ENCODE data around the gene GRIK4.

GRIK4 gene

DNA sequence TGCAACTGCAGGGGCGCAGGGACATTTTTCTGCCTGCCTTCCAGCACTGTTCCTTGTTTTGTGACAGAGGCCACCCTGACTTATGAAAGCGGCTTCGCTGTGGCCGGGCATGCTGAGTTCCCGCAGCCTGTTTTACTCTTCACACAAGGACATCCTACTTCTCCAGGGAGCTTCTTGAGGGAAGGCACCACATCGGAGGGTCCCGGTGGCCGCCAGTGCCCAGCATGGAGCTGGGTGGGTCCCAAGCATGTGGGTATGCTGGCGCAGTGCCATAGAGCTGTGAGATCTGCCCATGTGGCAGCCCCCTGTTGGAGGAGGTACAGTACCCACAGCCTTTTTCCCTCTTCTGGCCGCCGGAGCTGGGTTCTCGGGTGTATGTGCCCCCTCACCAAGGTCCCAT, 136.1 kb downstream of the GRIK4 start:
- no peak for TF ChIP-seq Cebpa-rat (IDR thresholded peaks at IDR 0.05)
- H3K4me3 ChIP-seq = no peak overlapping the region
- no peaks in the 10 kb centered on the region for H3K27me3 ChIP-seq
- no peaks in the 10 kb centered on the region for H3K9me3 ChIP-seq (replicated peaks in 1 of 11)
- no peak overlapping the region for H3K9ac ChIP-seq
- peaks cover 0 to 5% (median 0%) of the 10 kb centered on the region in 11 experiments; a peak in 3 of 22 replicates for H4K20me1 ChIP-seq
- H3K27ac ChIP-seq = no peak overlapping the region
- no peaks in the 10 kb centered on the region for H3K36me3 ChIP-seq
- no peak overlapping the region for H3K4me2 ChIP-seq
- H3K4me1 ChIP-seq = peaks cover 0 to 7% (median 0%) of the 10 kb centered on the region in 10 experiments; a peak in 2 of 20 replicates

DNA sequence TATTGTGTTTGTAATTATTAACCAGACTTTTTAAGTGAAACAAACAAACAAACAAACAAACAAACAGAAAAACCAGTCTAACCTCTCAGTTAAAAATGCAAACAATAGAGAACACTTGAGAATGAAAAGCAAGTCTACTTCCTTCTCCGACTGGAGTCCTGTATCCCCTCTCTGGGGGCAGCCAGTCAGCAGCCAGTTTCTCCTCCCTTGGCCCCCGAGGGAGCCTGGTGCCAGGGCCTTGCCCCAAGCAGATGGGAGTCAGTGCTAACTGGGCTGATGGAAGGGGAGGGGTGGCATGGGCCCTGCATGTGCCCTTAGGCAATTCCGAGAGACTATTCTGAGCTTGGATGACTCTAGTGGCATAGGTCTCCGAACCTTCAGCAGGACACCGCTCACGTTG, 137.2 kb downstream of the GRIK4 start:
- Histone ChIP-seq H3K4me2 (no peak overlapping the region), H3K4me1 (peaks cover 0 to 7% (median 0%) of the 10 kb centered on the region in 10 experiments; a peak in 2 of 20 replicates), H3K36me3 (no peaks in the 10 kb centered on the region), H4K20me1 (peaks cover 0 to 5% (median 0%) of the 10 kb centered on the region in 11 experiments; a peak in 4 of 22 replicates), H3K4me3 (no peak overlapping the region), H3K27ac (no peak overlapping the region), H3K27me3 (no peaks in the 10 kb centered on the region), H3K9me3 (replicated peaks in 1 of 11) (no peaks in the 10 kb centered on the region), H3K9ac (no peak overlapping the region)
- no peak for TF ChIP-seq Cebpa-rat (IDR thresholded peaks at IDR 0.05)

GRCh38 chr11:120649316-120649715, 137.8 kb downstream of the GRIK4 start:
- no peaks in the 10 kb centered on the region for H3K27me3 ChIP-seq

GRCh38 chr11:120651396-120651795, 139.8 kb downstream of the GRIK4 start:
- Histone ChIP-seq H3K27ac (no peak overlapping the region), H4K20me1 (peaks cover 0 to 5% (median 0%) of the 10 kb centered on the region in 11 experiments; a peak in 4 of 22 replicates), H3K36me3 (no peaks in the 10 kb centered on the region), H3K4me2 (no peak overlapping the region), H3K4me3 (no peak overlapping the region), H3K4me1 (peaks cover 0 to 7% (median 0%) of the 10 kb centered on the region in 10 experiments; a peak in 2 of 20 replicates), H3K9me3 (replicated peaks in 1 of 11) (no peaks in the 10 kb centered on the region), H3K9ac (no peak overlapping the region), H3K27me3 (no peaks in the 10 kb centered on the region)
- TF ChIP-seq Cebpa-rat (IDR thresholded peaks at IDR 0.05) = no peak

More at GRCh38 chr11:120649316-120649715, 137.8 kb downstream of the GRIK4 start:
- Histone ChIP-seq H3K27ac (no peak overlapping the region), H4K20me1 (peaks cover 0 to 5% (median 0%) of the 10 kb centered on the region in 11 experiments; a peak in 4 of 22 replicates), H3K36me3 (no peaks in the 10 kb centered on the region), H3K9ac (no peak overlapping the region), H3K4me3 (no peak overlapping the region), H3K4me2 (no peak overlapping the region), H3K9me3 (replicated peaks in 1 of 11) (no peaks in the 10 kb centered on the region), H3K4me1 (peaks cover 0 to 7% (median 0%) of the 10 kb centered on the region in 10 experiments; a peak in 2 of 20 replicates)
- TF ChIP-seq Cebpa-rat (IDR thresholded peaks at IDR 0.05) = no peak

DNA sequence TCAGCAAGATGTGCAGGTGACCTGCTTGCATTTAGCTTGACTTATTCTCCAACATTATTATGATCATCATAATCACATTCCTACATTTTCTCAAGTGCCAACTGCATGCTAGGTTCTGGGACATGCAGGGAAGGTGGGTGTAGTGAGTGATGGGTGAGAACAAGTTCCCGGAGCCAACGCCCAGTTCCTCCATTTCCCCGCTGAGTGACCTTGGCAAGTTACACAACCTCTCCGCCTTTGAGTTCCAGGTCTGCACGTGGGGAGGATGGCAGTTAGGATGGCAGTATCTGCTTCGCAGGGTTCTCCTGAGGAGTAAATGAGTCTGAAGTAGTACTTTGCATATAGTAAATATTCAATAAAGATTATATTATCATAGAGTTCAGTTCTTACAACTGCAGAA, 140.3 kb downstream of the GRIK4 start:
- Histone ChIP-seq H3K27ac (no peak overlapping the region), H3K4me1 (peaks cover 0 to 7% (median 0%) of the 10 kb centered on the region in 10 experiments; a peak in 2 of 20 replicates), H3K4me2 (no peak overlapping the region), H4K20me1 (peaks cover 0 to 5% (median 0%) of the 10 kb centered on the region in 11 experiments; a peak in 4 of 22 replicates), H3K4me3 (no peak overlapping the region), H3K27me3 (no peaks in the 10 kb centered on the region), H3K9ac (no peak overlapping the region), H3K9me3 (replicated peaks in 1 of 11) (no peaks in the 10 kb centered on the region), H3K36me3 (no peaks in the 10 kb centered on the region)
- no peak for TF ChIP-seq Cebpa-rat (IDR thresholded peaks at IDR 0.05)

GRCh38 chr11:120652705-120653335, 141.3 kb downstream of the GRIK4 start:
- Histone ChIP-seq H4K20me1 (peaks cover 0 to 4% (median 0%) of the 10 kb centered on the region in 11 experiments; a peak in 4 of 22 replicates), H3K4me1 (peaks cover 0 to 7% (median 2%) of the 10 kb centered on the region in 10 experiments; a peak in 4 of 20 replicates), H3K27ac (no peak overlapping the region), H3K27me3 (no peaks in the 10 kb centered on the region), H3K4me2 (no peak overlapping the region), H3K9ac (no peak overlapping the region), H3K4me3 (no peak overlapping the region), H3K9me3 (replicated peaks in 1 of 11) (no peaks in the 10 kb centered on the region), H3K36me3 (no peaks in the 10 kb centered on the region)
- TF ChIP-seq Cebpa-rat (IDR thresholded peaks at IDR 0.05) = no peak

- H3K27ac ChIP-seq = no peak overlapping the region
- no peaks in the 10 kb centered on the region for H3K27me3 ChIP-seq
- peaks cover 0 to 19% (median 2%) of the 10 kb centered on the region in 10 experiments; a peak in 5 of 20 replicates for H3K4me1 ChIP-seq
- peaks cover 0 to 7% (median 0%) of the 10 kb centered on the region in 11 experiments; a peak in 2 of 22 replicates for H4K20me1 ChIP-seq
- no peak overlapping the region for H3K4me3 ChIP-seq
- no peaks in the 10 kb centered on the region for H3K36me3 ChIP-seq
- no peak overlapping the region for H3K9ac ChIP-seq
- H3K9me3 ChIP-seq (replicated peaks in 1 of 11) = no peaks in the 10 kb centered on the region
- TF ChIP-seq Cebpa-rat (IDR thresholded peaks at IDR 0.05) = no peak
- H3K4me2 ChIP-seq = no peak overlapping the region
Observed at GRCh38 chr11:120655589-120655988, 144.0 kb downstream of the GRIK4 start.

GRCh38 chr11:120657306-120658070, 145.9 kb downstream of the GRIK4 start:
- peaks cover 0 to 19% (median 2%) of the 10 kb centered on the region in 10 experiments; a peak in 5 of 20 replicates for H3K4me1 ChIP-seq
- H3K27me3 ChIP-seq = no peaks in the 10 kb centered on the region
- TF ChIP-seq Cebpa-rat (IDR thresholded peaks at IDR 0.05) = no peak
- H3K4me2 ChIP-seq = 0 out of 22 replicates have a peak overlapping the region, but pooled peaks of 1 of the 11 experiments have one; percentile 26
- no peak overlapping the region for H3K27ac ChIP-seq
- H3K9ac ChIP-seq = no peak overlapping the region
- no peaks in the 10 kb centered on the region for H3K36me3 ChIP-seq
- peaks cover 0 to 10% (median 0%) of the 10 kb centered on the region in 11 experiments; a peak in 1 of 22 replicates for H4K20me1 ChIP-seq
- H3K4me3 ChIP-seq = no peak overlapping the region
- no peaks in the 10 kb centered on the region for H3K9me3 ChIP-seq (replicated peaks in 1 of 11)

DNA sequence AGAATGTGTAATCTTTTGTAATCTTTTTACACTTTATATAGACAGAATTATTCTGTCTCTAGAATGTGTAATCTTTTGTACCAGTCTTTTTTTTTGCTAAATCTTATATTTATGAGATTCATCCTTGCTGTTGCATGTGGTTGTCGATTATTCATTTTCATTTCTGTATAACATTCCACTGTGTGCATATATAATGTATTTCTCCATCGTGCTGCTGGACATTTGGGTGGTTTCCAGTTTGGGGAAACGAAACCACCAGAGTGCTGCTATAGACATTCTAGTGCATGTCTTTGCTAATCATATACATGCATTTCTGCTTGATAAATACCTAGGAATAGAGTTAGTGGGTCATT, 146.5 kb downstream of the GRIK4 start:
- H3K4me3 ChIP-seq = no peak overlapping the region
- H3K4me1 ChIP-seq = peaks cover 0 to 19% (median 2%) of the 10 kb centered on the region in 10 experiments; a peak in 5 of 20 replicates
- H3K9ac ChIP-seq = no peak overlapping the region
- no peaks in the 10 kb centered on the region for H3K9me3 ChIP-seq (replicated peaks in 1 of 11)
- H3K27me3 ChIP-seq = no peaks in the 10 kb centered on the region
- H3K27ac ChIP-seq = no peak overlapping the region
- no peaks in the 10 kb centered on the region for H3K36me3 ChIP-seq
- TF ChIP-seq Cebpa-rat (IDR thresholded peaks at IDR 0.05) = no peak
- H4K20me1 ChIP-seq = peaks cover 0 to 10% (median 0%) of the 10 kb centered on the region in 11 experiments; a peak in 1 of 22 replicates
- H3K4me2 ChIP-seq = 0 out of 22 replicates have a peak overlapping the region, but pooled peaks of 1 of the 11 experiments have one; percentile 26
